GM13976 (cell line): ENCODE measurements around the gene TMEM30A.

Experiments used
- DNase-seq: peaks from one replicate; pipeline ENCODE4 v3.0.0; 2012; ENCODE audit warnings: low spot score
- CTCF ChIP-seq: IDR thresholded peaks from 2 replicates; pipeline ENCODE4 v1.5.1; 2012; ENCODE audit warnings: borderline replicate concordance, mild to moderate bottlenecking; ENCODE audit not compliant: insufficient read depth; ENCODE audit errors: extremely low read depth, missing control alignments, control extremely low read depth
- in situ Hi-C: fragments of 300-500 bp; cut with MboI; formaldehyde crosslinking; loops from one replicate; pipeline ENCODE4 v1.12.0; 2022; ENCODE audit warnings: low sequenced_read_pairs, mixed read lengths, inconsistent platforms; ENCODE audit not compliant: unreplicated experiment

Gene TMEM30A

GRCh38 chr6:75224303-75224926, 60.2 kb downstream of the TMEM30A start:
- in situ Hi-C loops: loop anchor here (25.0 kb wide), 4 partner anchors 637 to 1362 kb away; no protein-coding TSS in a partner anchor
- DNase-seq: no peak
- TF ChIP-seq CTCF: no peak

GRCh38 chr6:75223428-75223827, 61.2 kb downstream of the TMEM30A start:
- no peak for DNase-seq
- no peak for TF ChIP-seq CTCF
- in situ Hi-C loops: loop anchor here (25.0 kb wide), 4 partner anchors 636 to 1361 kb away; no protein-coding TSS in a partner anchor

DNA sequence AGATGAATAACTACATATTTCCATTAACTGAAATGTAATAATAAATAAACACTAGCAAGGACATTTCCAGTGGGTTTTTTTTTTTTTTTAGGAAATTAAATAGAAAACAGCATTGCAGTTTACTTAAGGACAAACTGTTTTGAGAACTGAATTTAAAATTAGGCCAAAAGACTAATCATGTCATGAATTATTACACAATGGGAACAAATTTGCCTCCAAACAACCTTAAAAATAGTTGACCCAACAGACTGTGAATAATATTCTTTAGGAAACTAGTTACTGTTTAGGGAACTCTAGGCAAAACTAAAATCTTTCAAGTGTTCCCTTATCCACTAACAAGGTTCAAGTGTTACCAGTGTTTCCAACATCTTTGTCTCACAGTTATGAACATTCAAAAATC, 62.3 kb downstream of the TMEM30A start:
- TF ChIP-seq CTCF: no peak
- DNase-seq: no peak
- in situ Hi-C loops: loop anchor here (25.0 kb wide), 4 partner anchors 635 to 1360 kb away; no protein-coding TSS in a partner anchor

DNA sequence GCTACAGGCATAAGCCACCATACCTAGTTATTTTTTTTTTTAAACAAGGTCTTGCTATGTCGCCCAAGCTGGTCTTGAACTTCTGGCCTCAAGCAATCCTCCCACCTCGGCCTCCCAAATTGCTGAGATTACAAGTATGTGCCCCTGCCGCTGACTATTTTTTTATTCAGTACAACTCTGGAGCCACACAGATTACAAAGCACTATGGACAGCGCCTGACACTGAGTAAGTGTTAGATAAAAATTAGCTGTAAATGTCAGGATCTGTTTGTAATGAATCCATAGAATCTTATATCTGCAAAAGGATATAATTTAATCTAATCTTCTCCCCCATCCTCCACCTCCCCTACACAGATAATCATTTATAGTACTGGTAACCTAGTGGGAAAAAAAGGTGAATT, 63.5 kb downstream of the TMEM30A start:
- no peak for DNase-seq
- no peak for TF ChIP-seq CTCF
- in situ Hi-C loops: loop anchor here (25.0 kb wide), 4 partner anchors 634 to 1359 kb away; no protein-coding TSS in a partner anchor

GRCh38 chr6:75220357-75220756, 64.2 kb downstream of the TMEM30A start:
- TF ChIP-seq CTCF: no peak
- in situ Hi-C loops: loop anchor here (25.0 kb wide), 4 partner anchors 633 to 1358 kb away; no protein-coding TSS in a partner anchor
- DNase-seq: no peak

DNA sequence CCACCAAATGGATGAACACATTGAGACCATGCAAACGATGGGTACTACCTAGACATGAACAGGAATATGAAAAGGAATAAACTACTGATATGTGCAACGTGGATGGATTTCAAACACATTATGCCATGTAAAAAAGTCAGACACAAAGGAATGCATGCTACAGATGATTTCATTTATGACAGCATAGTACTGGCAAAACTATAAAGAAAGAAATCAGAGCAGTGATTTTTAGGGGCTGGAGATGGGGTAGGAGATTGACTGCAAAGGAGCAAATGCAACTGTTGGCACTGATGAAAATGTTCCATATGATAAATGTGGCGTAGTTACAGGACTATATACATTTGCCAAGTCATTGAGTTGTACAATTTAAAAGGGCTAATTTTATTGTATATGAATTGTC, 65.3 kb downstream of the TMEM30A start:
- no peak for DNase-seq
- no peak for TF ChIP-seq CTCF
- in situ Hi-C loops: loop anchor here (10.0 to 25.0 kb wide), 5 partner anchors 632 to 1474 kb away; no protein-coding TSS in a partner anchor
